ENCODE measurements around the gene SLC7A7. TPM values are rescaled to one million over a fixed set of nuclear protein-coding genes. Genes with fewer than 3 reads are reported as not detected.

Gene SLC7A7
- total and polyA plus RNA-seq, 9 of the 15 experiments (the other 6 are each of a cell fraction or from before 2014, with no cell fraction given) = 0.07 to 0.68 (median 0.41) TPM

GRCh38 chr14:22791301-22791700, 23.9 kb downstream of the SLC7A7 start (continued):
- TF ChIP-seq ZNF318 (IDR thresholded peaks at IDR 0.05; ENCODE audit: borderline replicate concordance in 1 of 2, low read depth in 1 of 2) = 0 out of 4 replicates have a peak, but pooled peaks of 1 of the 2 experiments have one; percentile 32
- TF ChIP-seq ZBTB1 (CRISPR knock-in tag; IDR thresholded peaks at IDR 0.05; ENCODE audit: borderline replicate concordance, low read depth) = no peak
- TF ChIP-seq NEUROD1 (IDR thresholded peaks at IDR 0.05; ENCODE audit: borderline replicate concordance, low read depth, low read length, partially characterized antibody) = no peak
- TF ChIP-seq NFYB (IDR thresholded peaks at IDR 0.05; ENCODE audit: extremely low read depth, insufficient read length) = no peak
- TF ChIP-seq NCOA1 (IDR thresholded peaks at IDR 0.05; ENCODE audit: low read depth) = 0 out of 2 replicates have a peak, but pooled peaks have one; percentile 59
- TF ChIP-seq ZC3H4 (CRISPR knock-in tag; IDR thresholded peaks at IDR 0.05; ENCODE audit: borderline replicate concordance) = no peak
- no peak for TF ChIP-seq DLX4 (CRISPR knock-in tag; IDR thresholded peaks at IDR 0.05)
- TF ChIP-seq ARNT (IDR thresholded peaks at IDR 0.05) = no peak
- no peak for TF ChIP-seq ZEB2 (IDR thresholded peaks at IDR 0.05)
- TF ChIP-seq ZNF518B (CRISPR knock-in tag; IDR thresholded peaks at IDR 0.05) = no peak
- TF ChIP-seq TCF3 (CRISPR knock-in tag; IDR thresholded peaks at IDR 0.05) = no peak
- TF ChIP-seq ID3 (CRISPR knock-in tag; IDR thresholded peaks at IDR 0.05) = no peak
- no peak for TF ChIP-seq ID3 (tag; IDR thresholded peaks at IDR 0.05)
- no peak for TF ChIP-seq TGIF2 (CRISPR knock-in tag; IDR thresholded peaks at IDR 0.05)
- TF ChIP-seq FOSL1 (tag; conservative IDR thresholded peaks at IDR 0.05) = peak; percentile 84
- 0 out of 2 replicates have a peak, but pooled peaks have one; percentile 43 for TF ChIP-seq ZNF584 (CRISPR knock-in tag; IDR thresholded peaks at IDR 0.05; ENCODE audit: low read depth)
